ENCODE results near the gene KIF19. TPM values are rescaled to one million over a fixed set of nuclear protein-coding genes. Genes with fewer than 3 reads are reported as not detected.

Gene KIF19
- polyA plus RNA-seq, 1 donor (not counting 4 experiments of a cell fraction or from before 2014, with no cell fraction given), result not detected

DNA sequence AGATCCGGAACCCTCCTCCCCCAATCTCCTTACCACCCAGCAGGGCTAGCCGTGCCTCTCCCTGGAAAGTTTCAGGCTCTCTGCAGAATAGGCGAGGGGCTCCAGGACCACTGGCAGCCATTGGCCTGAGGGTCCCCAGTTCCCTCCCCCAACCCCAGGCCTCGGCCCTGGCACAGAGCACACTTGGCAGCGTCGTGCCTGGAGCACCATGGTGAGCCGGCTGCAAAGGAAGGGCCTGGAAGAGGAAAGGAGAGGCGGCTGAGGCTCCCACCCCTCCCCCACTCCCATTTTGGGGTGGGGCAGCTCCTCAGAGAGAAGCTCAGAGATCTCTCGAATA lies 36.0 kb downstream of the KIF19 start:
- FAIRE-seq, result no peak
- H3K79me2 ChIP-seq (ENCODE audit: control insufficient read depth, insufficient read depth, low read length), result no peaks in the 10 kb centered on the region

DNA sequence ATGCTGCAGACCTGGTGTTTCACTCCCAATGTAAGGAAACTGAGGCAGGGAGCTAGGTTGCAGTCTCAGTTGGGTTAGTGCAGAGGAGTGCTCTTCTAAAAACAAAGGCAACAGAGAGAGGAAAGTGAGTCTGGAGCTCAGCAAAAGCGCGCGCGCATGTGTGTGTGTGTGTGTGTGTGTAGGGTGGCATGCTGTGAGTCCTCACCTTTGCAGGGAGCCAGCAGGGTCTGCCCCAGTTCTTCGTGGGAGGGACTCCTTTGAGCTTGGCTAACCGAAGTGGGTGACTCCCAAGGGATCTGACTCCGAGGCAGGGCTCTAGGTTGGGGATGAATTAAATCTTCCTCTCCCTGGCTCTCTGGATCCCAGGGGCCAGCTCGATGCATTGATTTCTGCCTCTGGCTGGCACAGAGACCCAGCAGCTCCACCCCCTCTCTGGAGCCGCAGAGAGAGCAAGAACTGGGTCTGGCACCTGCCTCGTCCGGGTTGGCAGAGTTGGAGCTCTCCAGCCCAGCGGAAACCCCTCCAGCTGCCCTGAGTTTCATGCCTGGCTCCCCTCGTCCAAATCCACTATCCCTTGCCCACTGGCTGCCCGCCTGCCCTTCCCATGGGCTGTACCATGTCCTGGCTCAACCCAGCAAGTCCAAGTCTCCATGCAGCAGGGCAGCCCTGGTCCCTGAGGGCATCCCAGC lies 36.9 kb downstream of the KIF19 start:
- DNase-seq (ENCODE audit: low read depth, low spot score), result no peak
- peaks cover 50% of the 10 kb centered on the region for H3K27me3 ChIP-seq (ENCODE audit: control insufficient read depth, extremely low read depth, insufficient read depth, low read length)
- dilution Hi-C loops (cut with MboI; ENCODE audit: extremely low pct_ligation_motif_present, low sequenced_read_pairs), result no loop called here
- TF ChIP-seq, protein P1, sequence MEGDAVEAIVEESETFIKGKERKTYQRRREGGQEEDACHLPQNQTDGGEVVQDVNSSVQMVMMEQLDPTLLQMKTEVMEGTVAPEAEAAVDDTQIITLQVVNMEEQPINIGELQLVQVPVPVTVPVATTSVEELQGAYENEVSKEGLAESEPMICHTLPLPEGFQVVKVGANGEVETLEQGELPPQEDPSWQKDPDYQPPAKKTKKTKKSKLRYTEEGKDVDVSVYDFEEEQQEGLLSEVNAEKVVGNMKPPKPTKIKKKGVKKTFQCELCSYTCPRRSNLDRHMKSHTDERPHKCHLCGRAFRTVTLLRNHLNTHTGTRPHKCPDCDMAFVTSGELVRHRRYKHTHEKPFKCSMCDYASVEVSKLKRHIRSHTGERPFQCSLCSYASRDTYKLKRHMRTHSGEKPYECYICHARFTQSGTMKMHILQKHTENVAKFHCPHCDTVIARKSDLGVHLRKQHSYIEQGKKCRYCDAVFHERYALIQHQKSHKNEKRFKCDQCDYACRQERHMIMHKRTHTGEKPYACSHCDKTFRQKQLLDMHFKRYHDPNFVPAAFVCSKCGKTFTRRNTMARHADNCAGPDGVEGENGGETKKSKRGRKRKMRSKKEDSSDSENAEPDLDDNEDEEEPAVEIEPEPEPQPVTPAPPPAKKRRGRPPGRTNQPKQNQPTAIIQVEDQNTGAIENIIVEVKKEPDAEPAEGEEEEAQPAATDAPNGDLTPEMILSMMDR (optimal IDR thresholded peaks at IDR 0.05 in 1 of 3, IDR thresholded peaks at IDR 0.05 in 1 of 3, conservative IDR thresholded peaks at IDR 0.05 in 1 of 3; ENCODE audit: extremely low read depth in 1 of 3, insufficient read depth in 2 of 3, low read length in 3 of 3), result no peak
- no peak for TF ChIP-seq EZH2 (IDR thresholded peaks at IDR 0.05; ENCODE audit: low read length)
- no peaks in the 10 kb centered on the region for H3K9me1 ChIP-seq (ENCODE audit: control insufficient read depth, extremely low read depth, insufficient read depth, low read length)
- no peaks in the 10 kb centered on the region for H3K36me3 ChIP-seq (ENCODE audit: control insufficient read depth in 2 of 2, extremely low read depth in 1 of 2, insufficient read depth in 2 of 2, low read length in 2 of 2)
- H4K20me1 ChIP-seq (ENCODE audit: control insufficient read depth, extremely low read depth, insufficient read depth, low read length), result peaks cover 3% of the 10 kb centered on the region
- no peaks in the 10 kb centered on the region for H3K9me3 ChIP-seq (ENCODE audit: control insufficient read depth, low read depth, low read length)
- H3K27ac ChIP-seq (ENCODE audit: control insufficient read depth, insufficient read depth, low read length), result no peak overlapping the region
- H3K4me1 ChIP-seq (ENCODE audit: control insufficient read depth, extremely low read depth, insufficient read depth, low read length), result no peaks in the 10 kb centered on the region
- no peak overlapping the region for H3K4me3 ChIP-seq (ENCODE audit: control insufficient read depth in 2 of 3, extremely low read depth in 1 of 3, insufficient read depth in 2 of 3, low read depth in 1 of 3, low read length in 3 of 3)
- no peaks in the 10 kb centered on the region for H3K79me2 ChIP-seq (ENCODE audit: control insufficient read depth, insufficient read depth, low read length)
- no peak overlapping the region for H3K9ac ChIP-seq (ENCODE audit: control insufficient read depth, extremely low read depth, insufficient read depth, low read length)
- no peak for FAIRE-seq
- no peak overlapping the region for H2AFZ ChIP-seq (ENCODE audit: control insufficient read depth, low read length)
- H3K4me2 ChIP-seq (ENCODE audit: control insufficient read depth, extremely low read depth, insufficient read depth, low read depth, low read length), result no peak overlapping the region

More for the DNA sequence above, 36.0 kb downstream of the KIF19 start:
- DNase-seq (ENCODE audit: low read depth, low spot score), result no peak
- peaks cover 54% of the 10 kb centered on the region for H3K27me3 ChIP-seq (ENCODE audit: control insufficient read depth, extremely low read depth, insufficient read depth, low read length)
- H3K9ac ChIP-seq (ENCODE audit: control insufficient read depth, extremely low read depth, insufficient read depth, low read length), result no peak overlapping the region
- H3K27ac ChIP-seq (ENCODE audit: control insufficient read depth, insufficient read depth, low read length), result no peak overlapping the region
- TF ChIP-seq EZH2 (IDR thresholded peaks at IDR 0.05; ENCODE audit: low read length), result no peak
- TF ChIP-seq, protein P1 (optimal IDR thresholded peaks at IDR 0.05 in 1 of 3, IDR thresholded peaks at IDR 0.05 in 1 of 3, conservative IDR thresholded peaks at IDR 0.05 in 1 of 3; ENCODE audit: extremely low read depth in 1 of 3, insufficient read depth in 2 of 3, low read length in 3 of 3), result no peak
- H3K9me3 ChIP-seq (ENCODE audit: control insufficient read depth, low read depth, low read length), result no peaks in the 10 kb centered on the region
- no peak overlapping the region for H3K4me3 ChIP-seq (ENCODE audit: control insufficient read depth in 2 of 3, extremely low read depth in 1 of 3, insufficient read depth in 2 of 3, low read depth in 1 of 3, low read length in 3 of 3)
- no peaks in the 10 kb centered on the region for H3K36me3 ChIP-seq (ENCODE audit: control insufficient read depth in 2 of 2, extremely low read depth in 1 of 2, insufficient read depth in 2 of 2, low read length in 2 of 2)
- no peak overlapping the region for H3K4me2 ChIP-seq (ENCODE audit: control insufficient read depth, extremely low read depth, insufficient read depth, low read depth, low read length)
- no peaks in the 10 kb centered on the region for H3K9me1 ChIP-seq (ENCODE audit: control insufficient read depth, extremely low read depth, insufficient read depth, low read length)
- H4K20me1 ChIP-seq (ENCODE audit: control insufficient read depth, extremely low read depth, insufficient read depth, low read length), result no peaks in the 10 kb centered on the region
- no peak overlapping the region for H2AFZ ChIP-seq (ENCODE audit: control insufficient read depth, low read length)
- dilution Hi-C loops (cut with MboI; ENCODE audit: extremely low pct_ligation_motif_present, low sequenced_read_pairs), result no loop called here
- no peaks in the 10 kb centered on the region for H3K4me1 ChIP-seq (ENCODE audit: control insufficient read depth, extremely low read depth, insufficient read depth, low read length)
